HG02973 (cell line): ENCODE measurements around the gene CCL11.

Experiments used
- ATAC-seq: cut with Tn5 transposase; IDR thresholded peaks from one replicate; pipeline ENCODE4 v1.9.1; 2021; ENCODE audit warnings: moderate library complexity; ENCODE audit not compliant: unreplicated experiment

The CCL11 gene

GRCh38 chr17:34285286-34285792, at the start of gene CCL11:
TSS of gene CCL11 (plus strand) at chr17:34285742. CDS start at chr17:34285809, 67 bp downstream.
- ATAC-seq: no peak

GRCh38 chr17:34236281-34236892, 49.2 kb upstream of the CCL11 start:
- ATAC-seq: no peak

DNA sequence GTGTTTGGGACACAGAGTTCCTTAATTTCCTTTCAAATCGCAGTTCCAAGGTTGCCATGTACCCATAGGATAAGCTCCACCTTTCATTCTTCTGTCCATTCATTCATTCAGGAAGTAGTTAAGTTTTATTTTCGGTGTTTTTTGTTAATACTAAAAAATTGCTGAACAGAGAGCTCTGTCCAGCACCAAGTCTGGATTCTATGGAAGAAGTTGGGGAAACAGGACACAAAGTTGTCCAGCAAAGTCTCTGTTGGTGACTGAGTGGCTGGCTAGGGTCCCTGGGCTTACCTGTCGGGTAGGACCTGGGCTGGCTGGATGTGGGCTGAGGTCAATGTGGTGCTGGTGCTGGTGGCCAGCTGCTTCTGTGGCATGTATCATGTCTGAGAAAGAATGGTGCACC, 48.1 kb upstream of the CCL11 start:
- no peak for ATAC-seq

- no peak for ATAC-seq
Measured at GRCh38 chr17:34241062-34241461, 44.5 kb upstream of the CCL11 start.

DNA sequence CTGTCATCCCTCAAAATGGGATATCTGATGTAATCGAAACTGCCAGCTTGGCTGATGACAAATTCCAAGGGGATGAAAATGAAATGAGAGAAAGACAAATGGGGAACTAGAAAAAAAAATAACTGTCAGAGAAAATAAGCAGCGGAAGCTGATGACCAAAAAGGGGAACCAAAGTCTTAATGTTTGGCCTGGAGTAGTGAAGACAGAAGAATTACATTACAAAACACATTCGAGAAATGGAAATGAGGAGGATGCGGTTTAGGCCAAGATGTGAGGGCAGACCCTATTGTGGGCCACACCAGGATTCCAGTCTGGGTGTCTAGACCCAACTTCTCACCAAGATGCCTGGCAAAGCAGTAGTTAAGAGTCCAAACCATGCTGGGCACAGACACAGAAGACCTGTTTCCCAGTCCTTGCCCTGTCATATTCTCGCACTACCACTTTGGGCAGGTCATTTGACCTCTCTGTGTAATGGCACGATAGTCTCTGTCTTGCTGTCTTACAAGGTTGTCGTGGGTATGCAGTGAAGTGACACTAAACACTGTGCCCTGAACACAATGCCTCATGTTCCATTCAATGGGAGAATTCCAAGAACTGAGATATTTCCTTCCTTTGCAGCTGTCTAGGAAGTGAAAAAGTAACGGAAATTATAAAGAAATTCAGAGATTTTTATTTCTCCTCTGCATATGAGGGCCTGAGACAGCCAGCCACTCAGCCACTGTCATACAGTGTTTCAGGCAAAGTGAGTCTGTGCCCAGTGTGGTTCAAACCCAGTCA, 42.8 kb upstream of the CCL11 start:
- no peak for ATAC-seq

- ATAC-seq: no peak
Measured at GRCh38 chr17:34243364-34244320, 41.9 kb upstream of the CCL11 start.

- no peak for ATAC-seq
Measured at GRCh38 chr17:34245351-34245905, 40.1 kb upstream of the CCL11 start.

DNA sequence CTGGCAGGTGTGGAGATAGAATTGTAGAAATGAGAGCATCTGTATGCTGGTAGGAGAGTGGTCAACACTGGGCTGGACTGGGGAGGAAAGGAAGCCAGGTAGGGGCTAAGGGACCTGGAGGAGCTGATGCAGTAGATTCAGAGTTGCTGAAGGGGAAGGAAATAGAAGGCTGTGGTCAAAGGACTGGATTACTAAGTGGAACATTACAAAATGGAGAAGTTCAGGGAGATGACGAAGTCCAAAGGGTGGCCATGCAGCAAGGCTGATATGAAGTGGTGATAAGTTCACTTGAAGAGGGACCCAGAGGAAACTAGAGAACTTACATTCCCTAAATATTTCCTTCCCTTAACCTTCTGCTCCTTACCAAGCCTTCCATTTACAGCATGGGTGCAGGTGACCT, 39.1 kb upstream of the CCL11 start:
- no peak for ATAC-seq

DNA sequence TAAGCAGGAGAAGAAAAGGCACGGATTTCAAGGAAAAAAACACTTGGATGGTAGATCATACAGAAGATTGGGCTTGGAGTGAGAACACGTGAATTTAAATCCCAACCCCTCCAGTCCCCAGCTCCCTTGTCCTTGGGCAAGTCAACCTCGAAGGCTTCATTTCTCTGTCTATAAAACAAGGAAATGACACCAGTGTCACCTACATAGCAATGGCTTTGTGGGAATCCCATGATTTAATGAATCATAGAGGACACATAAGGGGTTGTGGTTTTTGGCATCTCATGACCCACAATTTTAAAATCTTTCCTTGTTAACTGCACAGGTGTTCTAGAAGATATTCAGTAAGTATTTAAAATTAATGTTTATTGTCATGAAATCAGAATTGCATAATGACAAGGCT, 38.7 kb upstream of the CCL11 start:
- no peak for ATAC-seq

- no peak for ATAC-seq
Measured at GRCh38 chr17:34248511-34249024, 37.0 kb upstream of the CCL11 start.

GRCh38 chr17:34249061-34249460, 36.5 kb upstream of the CCL11 start:
- no peak for ATAC-seq

DNA sequence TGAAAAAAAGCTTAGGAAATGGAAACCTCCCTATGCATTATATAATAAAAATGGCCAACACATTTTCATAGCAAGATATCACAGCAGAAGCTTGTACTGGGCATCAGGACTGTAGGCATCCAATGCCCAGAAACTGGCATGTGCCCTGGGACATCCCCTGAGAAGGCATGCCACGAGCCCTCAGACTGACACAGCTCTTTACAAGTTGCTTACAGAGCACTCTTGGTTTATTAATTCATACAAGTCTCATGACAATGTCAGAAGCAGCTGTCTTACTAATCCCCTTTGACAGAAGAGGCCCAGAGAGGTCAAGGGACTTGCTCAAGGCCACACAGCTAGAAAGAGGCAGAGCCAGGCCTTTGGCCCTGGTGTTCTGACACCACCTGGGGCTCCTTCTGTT, 36.1 kb upstream of the CCL11 start:
- no peak for ATAC-seq

DNA sequence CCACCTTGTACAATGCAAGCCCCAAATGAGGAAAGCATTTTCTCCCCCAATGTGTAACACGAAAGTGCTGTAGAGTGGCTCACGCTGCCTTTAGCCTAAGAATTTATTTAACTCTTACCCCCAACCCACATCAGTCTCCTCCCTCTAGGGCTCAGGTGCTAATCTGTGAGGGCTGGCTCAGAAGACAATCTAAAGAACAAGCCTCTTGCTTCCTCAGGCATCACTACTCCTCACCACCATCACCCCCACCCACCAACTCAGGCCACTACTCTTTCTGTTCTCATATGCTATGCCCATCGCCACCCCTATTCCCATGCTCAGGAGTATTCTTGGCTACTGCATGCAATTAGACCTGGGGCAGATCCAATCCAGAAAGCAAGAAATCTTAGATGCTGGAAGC, 34.4 kb upstream of the CCL11 start:
- no peak for ATAC-seq

- no peak for ATAC-seq
Measured at GRCh38 chr17:34252095-34252443, 33.5 kb upstream of the CCL11 start.

- ATAC-seq: no peak
Measured at GRCh38 chr17:34252444-34253138, 33.0 kb upstream of the CCL11 start.

DNA sequence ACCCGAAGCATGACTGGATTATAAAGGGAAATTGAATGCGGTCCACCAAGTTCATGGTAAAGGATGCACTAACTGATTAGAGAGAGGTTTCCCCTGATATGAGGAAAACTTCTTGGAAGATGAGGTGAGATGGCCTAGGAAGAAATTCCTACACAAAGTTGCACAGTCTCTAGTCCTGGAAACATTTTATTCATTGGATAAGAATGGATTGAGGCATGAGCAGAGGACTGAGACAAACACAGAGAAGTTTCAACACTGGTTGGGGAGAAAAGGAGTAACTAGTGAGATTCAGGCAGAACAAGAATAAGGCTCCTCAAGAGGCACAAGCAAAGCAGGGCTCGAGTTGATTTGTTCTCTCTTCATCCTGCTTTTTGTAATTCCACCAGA, 32.4 kb upstream of the CCL11 start:
- no peak for ATAC-seq

- no peak for ATAC-seq
Measured at GRCh38 chr17:34254146-34254545, 31.4 kb upstream of the CCL11 start.

- ATAC-seq: no peak
Measured at GRCh38 chr17:34254651-34255380, 30.7 kb upstream of the CCL11 start, which contains the start of gene CCL2. TSS of gene CCL2 (plus strand) at chr17:34255285. CDS start at chr17:34255350, 65 bp downstream.

GRCh38 chr17:34255381-34255732, 30.2 kb upstream of the CCL11 start:
- no peak for ATAC-seq

- ATAC-seq: no peak
Measured at GRCh38 chr17:34255841-34256240, 29.7 kb upstream of the CCL11 start.
